Measurements from ENCODE around the gene PMP22. TPM values are rescaled to one million over a fixed set of nuclear protein-coding genes. Genes with fewer than 3 reads are reported as not detected.
A peak's percentile ranks its signal among the peaks of the same experiment; 100 is the strongest.
"Not testable (repeated sequence)": the region's sequence is repeated elsewhere in the genome, so short reads cannot be mapped to it uniquely, and the experiment has no call there.

PMP22 gene
- total RNA-seq, 1 experiment from 2014 or later: 8.4 TPM

DNA sequence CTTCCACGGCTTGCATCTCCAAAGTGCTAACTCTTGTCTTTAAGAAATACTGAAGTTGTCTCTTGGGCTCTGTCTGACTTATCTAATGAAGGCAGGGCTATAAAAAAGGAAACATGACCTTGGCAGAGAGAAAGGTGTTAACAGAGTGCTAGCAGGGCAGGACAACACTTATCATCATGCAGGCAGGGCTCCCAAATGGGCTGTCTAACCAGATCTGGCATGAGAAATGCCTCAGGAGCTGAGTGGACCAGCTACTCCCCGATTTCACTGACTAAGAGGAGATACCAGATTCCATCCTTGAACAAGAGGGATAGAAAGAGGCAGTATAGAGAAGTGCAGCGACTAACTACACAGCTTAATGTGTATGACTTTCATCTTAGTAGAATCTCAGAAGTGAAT is 32.6 kb downstream of the PMP22 start:
- no peaks in the 10 kb centered on the region for H3K36me3 ChIP-seq (replicated peaks; ENCODE audit: control insufficient read depth, insufficient read depth, low read length)
- no peak for DNase-seq
- no peak overlapping the region for H3K4me3 ChIP-seq (ENCODE audit: insufficient read depth, low read depth, low read length)
- no peaks in the 10 kb centered on the region for H3K27me3 ChIP-seq (ENCODE audit: control insufficient read depth, insufficient read depth, low read length)

DNA sequence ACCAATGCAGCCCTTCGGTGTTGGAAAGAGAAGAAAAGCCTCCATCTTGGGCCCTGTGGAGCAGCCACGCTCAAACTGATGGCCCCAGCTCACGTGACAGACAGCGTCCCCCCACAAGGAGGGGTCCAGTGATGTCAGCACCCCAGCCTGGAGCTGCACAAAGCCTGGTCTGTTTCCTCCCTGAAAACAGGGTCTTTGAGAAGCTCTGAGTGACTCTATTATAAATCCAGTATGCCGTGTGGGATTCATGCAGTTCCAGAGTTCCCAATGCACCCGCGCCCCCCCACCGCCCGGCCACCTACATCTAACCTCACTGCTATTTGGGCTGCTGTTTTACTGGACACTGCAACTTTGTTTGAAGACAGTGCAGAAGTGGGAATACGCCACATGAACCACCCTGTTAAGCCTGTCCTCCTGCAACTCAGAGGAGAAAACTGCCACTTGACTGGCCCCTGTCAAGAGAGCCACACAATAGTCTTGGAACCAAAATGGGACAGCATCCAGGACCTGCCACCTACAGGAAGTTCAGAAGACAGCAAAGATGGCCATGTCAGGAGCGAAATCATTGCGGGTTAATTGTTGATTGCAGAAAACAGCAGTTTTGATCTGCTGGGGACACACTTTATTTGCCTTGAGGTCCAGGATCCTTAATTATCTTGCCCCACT is 33.1 kb downstream of the PMP22 start:
- no peak for DNase-seq
- H3K27me3 ChIP-seq (ENCODE audit: control insufficient read depth, insufficient read depth, low read length): no peaks in the 10 kb centered on the region
- H3K4me3 ChIP-seq (ENCODE audit: insufficient read depth, low read depth, low read length): no peak overlapping the region
- H3K36me3 ChIP-seq (replicated peaks; ENCODE audit: control insufficient read depth, insufficient read depth, low read length): no peaks in the 10 kb centered on the region

DNA sequence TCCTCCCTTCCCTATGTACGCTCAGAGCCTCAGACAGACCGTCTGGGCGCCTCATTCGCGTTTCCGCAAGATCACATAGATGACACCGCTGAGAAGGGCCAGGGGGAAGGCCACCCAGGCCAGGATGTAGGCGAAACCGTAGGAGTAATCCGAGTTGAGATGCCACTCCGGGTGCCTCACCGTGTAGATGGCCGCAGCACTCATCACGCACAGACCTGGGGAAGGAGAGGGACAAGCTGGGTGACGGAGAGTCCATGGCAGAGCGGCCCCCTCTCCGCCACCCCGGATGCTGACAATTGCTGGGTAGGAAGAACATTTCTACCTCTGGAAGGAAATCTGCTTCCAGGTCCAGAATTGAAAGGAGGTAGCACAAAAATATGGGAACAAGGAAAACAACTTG is 34.3 kb downstream of the PMP22 start:
- Histone ChIP-seq H3K36me3 (replicated peaks; ENCODE audit: control insufficient read depth, insufficient read depth, low read length) (no peaks in the 10 kb centered on the region), H3K4me3 (ENCODE audit: insufficient read depth, low read depth, low read length) (no peak overlapping the region), H3K27me3 (ENCODE audit: control insufficient read depth, insufficient read depth, low read length) (no peaks in the 10 kb centered on the region)
- DNase-seq: no peak

DNA sequence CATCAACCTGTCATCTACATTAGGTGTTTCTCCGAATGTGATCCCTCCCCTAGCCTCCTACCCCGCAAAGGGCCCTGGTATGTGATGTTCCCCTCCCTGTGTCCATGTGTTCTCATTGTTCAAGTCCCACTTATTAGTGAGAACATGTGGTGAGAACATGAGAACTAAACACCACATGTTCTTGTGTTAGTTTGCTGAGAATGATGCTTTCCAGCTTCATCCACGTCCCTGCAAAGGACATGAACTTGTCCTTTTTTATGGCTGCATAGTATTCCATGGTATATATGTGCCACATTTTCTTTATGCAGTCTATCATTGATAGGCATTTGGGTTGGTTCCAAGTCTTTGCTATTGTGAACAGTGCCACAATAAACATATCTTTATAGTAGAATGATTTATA is 43.3 kb downstream of the PMP22 start:
- H3K36me3 ChIP-seq (replicated peaks; ENCODE audit: control insufficient read depth, insufficient read depth, low read length); DNase-seq; H3K27me3 ChIP-seq (ENCODE audit: control insufficient read depth, insufficient read depth, low read length); H3K4me3 ChIP-seq (ENCODE audit: insufficient read depth, low read depth, low read length): not testable (repeated sequence)

DNA sequence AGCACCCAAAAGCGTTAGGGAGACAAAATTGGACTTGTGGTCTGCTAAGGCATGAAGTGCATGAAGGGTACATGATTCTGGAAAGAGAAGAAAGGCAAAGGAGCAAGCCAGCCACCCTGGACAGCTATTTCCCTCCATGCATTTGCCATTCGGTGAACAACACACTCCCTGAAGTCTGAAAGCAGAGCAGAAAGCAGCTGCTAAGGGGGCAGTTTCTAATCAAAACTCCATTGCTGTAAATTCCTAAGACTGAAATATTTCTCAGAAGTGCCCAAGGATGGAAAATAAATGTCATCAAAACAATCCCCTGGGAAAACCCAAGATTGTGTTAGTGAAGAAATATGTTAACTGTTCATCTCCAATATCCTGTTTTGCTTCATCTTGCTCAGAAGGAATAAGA is 44.3 kb downstream of the PMP22 start:
- Histone ChIP-seq H3K4me3 (ENCODE audit: insufficient read depth, low read depth, low read length) (no peak overlapping the region), H3K27me3 (ENCODE audit: control insufficient read depth, insufficient read depth, low read length) (no peaks in the 10 kb centered on the region), H3K36me3 (replicated peaks; ENCODE audit: control insufficient read depth, insufficient read depth, low read length) (no peaks in the 10 kb centered on the region)
- no peak for DNase-seq

DNA sequence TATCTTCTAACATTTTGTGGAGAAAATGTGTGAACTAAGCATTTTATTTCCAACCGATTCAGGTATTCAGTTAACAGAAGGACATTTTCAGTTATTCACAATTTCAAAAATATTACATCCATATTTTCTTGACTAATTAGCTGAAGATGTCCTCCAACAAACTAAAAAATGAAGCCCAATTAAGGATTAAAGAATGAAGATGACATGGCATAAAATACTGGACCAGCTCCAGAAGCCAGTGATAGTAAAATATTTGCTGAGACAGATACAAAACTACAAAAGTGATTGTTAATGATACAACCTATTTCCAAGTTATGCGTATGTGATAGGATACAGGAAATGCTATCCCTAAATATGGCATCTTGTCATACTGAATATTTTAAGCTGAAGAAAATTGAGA is 48.6 kb downstream of the PMP22 start:
- no peaks in the 10 kb centered on the region for H3K36me3 ChIP-seq (replicated peaks; ENCODE audit: control insufficient read depth, insufficient read depth, low read length)
- DNase-seq: no peak
- no peak overlapping the region for H3K4me3 ChIP-seq (ENCODE audit: insufficient read depth, low read depth, low read length)
- H3K27me3 ChIP-seq (ENCODE audit: control insufficient read depth, insufficient read depth, low read length): no peaks in the 10 kb centered on the region

DNA sequence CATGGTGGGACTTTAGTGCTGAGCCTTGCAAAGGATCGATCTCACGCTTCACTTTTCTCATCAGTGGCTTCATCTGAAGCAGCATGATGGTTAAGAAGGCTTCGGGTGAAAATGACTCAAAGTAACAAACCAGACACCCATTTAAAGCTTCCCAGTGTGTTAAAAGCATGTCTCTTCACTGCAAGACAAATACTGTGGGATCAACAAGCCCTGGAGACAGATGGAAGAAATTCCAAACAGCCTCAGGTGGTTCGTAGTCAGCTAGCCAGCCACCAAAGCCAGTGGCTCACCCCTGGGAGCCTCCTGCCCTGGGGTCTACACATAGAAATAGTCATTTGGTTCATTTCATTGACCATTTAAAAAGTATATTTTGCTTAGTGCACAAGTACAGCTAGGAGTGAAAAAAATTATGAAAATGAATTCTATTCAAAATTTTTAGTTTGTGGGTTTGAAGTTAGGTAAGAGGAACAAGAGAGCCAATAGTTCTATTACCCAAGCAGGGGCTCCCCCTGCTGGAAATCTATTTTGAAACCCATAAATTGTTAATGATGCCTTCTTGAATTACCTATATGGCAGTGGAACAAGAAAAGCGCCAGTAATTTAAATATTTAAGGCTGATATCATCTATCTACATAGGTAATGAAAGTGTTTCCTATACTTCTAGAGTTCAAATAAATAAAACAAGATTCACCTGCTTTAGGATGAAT is 51.6 kb downstream of the PMP22 start:
- Histone ChIP-seq H3K27me3 (ENCODE audit: control insufficient read depth, insufficient read depth, low read length) (no peaks in the 10 kb centered on the region), H3K4me3 (ENCODE audit: insufficient read depth, low read depth, low read length) (no peak overlapping the region), H3K36me3 (replicated peaks; ENCODE audit: control insufficient read depth, insufficient read depth, low read length) (no peaks in the 10 kb centered on the region)
- peak; percentile 47 for DNase-seq

DNA sequence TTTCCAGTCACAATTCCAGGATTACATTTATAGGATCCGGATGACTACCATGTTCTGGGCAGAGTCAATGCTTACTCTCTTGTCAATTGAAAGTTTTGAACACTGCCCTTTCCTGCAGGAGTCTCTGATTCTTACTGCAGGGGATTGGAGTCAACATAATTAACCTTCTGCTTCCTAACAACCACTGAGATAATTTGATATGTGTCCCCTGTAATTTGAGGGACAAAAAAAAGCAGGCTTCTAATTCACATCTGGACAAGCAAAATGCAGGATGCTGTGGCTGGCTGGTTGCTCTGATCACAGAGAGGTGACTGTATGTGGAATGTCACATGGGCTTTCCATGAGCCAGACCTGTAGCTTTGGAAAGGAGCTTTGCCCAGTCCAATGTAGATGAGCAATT is 54.9 kb downstream of the PMP22 start:
- Histone ChIP-seq H3K36me3 (replicated peaks; ENCODE audit: control insufficient read depth, insufficient read depth, low read length) (no peaks in the 10 kb centered on the region), H3K4me3 (ENCODE audit: insufficient read depth, low read depth, low read length) (no peak overlapping the region), H3K27me3 (ENCODE audit: control insufficient read depth, insufficient read depth, low read length) (no peaks in the 10 kb centered on the region)
- DNase-seq: no peak

DNA sequence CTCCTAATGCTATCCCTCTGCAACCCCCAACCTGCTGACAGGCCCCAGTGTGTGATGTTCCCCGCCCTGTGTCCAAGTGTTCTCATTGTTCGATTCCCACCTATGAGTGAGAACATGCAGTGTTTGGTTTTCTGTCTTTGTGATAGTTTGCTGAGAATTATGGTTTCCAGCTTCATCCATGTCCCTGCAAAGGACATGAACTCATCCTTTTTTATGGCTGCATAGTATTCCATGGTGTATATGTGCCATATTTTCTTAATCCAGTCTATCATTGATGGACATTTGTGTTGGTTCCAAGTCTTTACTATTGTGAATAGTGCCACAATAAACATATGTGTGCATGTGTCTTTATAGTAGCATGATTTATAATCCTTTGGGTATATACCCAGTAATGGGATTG is 62.1 kb downstream of the PMP22 start:
- not testable (repeated sequence) for H3K27me3 ChIP-seq (ENCODE audit: control insufficient read depth, insufficient read depth, low read length); H3K4me3 ChIP-seq (ENCODE audit: insufficient read depth, low read depth, low read length); DNase-seq; H3K36me3 ChIP-seq (replicated peaks; ENCODE audit: control insufficient read depth, insufficient read depth, low read length)

DNA sequence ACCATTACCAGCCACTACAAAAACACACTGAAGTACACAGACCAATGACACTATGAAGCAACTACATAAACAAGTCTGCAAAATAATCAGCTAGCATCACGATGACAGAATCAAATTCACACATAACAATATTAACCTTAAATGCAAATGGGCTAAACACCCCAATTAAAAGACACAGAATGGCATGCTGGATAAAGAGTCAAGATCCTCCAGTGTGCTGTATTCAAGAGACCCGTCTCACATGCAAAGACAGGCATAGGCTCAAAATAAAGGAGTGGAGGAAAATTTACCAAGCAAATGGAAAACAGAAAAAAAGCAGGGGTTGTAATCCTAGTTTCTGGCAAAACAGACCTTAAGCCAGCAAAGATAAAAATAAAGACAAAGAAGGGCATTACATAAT is 64.6 kb downstream of the PMP22 start:
- H3K27me3 ChIP-seq (ENCODE audit: control insufficient read depth, insufficient read depth, low read length); H3K4me3 ChIP-seq (ENCODE audit: insufficient read depth, low read depth, low read length); H3K36me3 ChIP-seq (replicated peaks; ENCODE audit: control insufficient read depth, insufficient read depth, low read length); DNase-seq: not testable (repeated sequence)

DNA sequence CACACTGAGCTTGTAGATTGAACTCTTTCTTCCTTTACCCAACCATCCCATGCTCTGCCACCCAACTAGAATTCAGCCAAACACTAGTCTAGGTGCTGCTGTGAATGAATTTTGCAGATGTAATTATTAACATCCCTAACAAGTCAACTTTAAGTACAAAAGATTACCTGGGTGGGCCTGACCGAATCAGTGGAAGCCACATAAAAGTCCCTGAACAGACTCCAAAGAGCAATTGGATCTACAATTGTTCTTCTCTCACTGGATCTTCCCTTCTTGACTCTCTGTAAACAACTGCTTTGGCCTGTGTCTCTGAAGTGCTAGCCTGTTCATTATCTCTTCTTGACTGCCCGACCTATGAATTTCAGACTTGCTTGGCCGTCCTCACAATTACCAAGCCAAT is 67.9 kb downstream of the PMP22 start:
- Histone ChIP-seq H3K27me3 (ENCODE audit: control insufficient read depth, insufficient read depth, low read length) (no peaks in the 10 kb centered on the region), H3K4me3 (ENCODE audit: insufficient read depth, low read depth, low read length) (no peak overlapping the region), H3K36me3 (replicated peaks; ENCODE audit: control insufficient read depth, insufficient read depth, low read length) (no peaks in the 10 kb centered on the region)
- no peak for DNase-seq

DNA sequence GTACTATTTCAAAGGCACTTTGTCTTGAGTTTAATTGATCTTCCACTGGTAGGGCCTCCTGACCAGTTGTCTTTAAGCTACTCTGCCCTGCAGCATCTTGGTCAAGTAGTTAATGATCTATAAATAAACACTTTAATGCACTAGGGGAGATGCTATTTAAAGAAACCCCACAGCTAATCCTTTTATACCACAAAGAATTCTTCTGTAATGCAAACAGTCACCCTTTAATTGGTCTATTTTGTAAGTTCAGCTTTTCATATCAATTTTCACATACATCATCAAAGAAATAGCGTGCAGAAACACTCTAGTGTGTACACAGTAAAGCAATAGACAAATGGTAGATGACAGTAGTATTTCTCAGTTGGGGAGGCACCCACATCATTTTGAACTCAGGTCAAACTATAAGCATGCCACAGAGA is 70.3 kb downstream of the PMP22 start:
- H3K4me3 ChIP-seq (ENCODE audit: insufficient read depth, low read depth, low read length): no peak overlapping the region
- H3K27me3 ChIP-seq (ENCODE audit: control insufficient read depth, insufficient read depth, low read length): no peaks in the 10 kb centered on the region
- no peaks in the 10 kb centered on the region for H3K36me3 ChIP-seq (replicated peaks; ENCODE audit: control insufficient read depth, insufficient read depth, low read length)
- no peak for DNase-seq

DNA sequence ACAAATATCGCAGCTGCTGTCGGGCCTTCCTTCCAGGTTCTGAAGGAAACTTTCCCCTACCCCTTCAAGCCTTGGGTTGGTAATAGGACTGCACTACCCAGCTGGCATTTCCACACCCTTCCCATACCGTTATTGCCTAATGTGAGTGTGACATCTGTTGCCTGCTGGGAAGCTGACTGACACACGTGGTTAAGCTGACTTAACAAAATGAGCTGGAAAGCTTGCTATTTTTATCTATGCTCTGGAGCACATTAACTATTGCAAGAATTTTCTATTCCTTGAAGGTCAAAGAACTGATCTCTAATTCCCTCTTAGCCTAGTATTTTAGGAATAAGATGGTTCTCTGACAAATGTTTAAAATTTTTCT is 79.5 kb downstream of the PMP22 start:
- H3K4me3 ChIP-seq (ENCODE audit: insufficient read depth, low read depth, low read length): no peak overlapping the region
- DNase-seq: no peak
- H3K36me3 ChIP-seq (replicated peaks; ENCODE audit: control insufficient read depth, insufficient read depth, low read length): no peaks in the 10 kb centered on the region
- no peaks in the 10 kb centered on the region for H3K27me3 ChIP-seq (ENCODE audit: control insufficient read depth, insufficient read depth, low read length)

DNA sequence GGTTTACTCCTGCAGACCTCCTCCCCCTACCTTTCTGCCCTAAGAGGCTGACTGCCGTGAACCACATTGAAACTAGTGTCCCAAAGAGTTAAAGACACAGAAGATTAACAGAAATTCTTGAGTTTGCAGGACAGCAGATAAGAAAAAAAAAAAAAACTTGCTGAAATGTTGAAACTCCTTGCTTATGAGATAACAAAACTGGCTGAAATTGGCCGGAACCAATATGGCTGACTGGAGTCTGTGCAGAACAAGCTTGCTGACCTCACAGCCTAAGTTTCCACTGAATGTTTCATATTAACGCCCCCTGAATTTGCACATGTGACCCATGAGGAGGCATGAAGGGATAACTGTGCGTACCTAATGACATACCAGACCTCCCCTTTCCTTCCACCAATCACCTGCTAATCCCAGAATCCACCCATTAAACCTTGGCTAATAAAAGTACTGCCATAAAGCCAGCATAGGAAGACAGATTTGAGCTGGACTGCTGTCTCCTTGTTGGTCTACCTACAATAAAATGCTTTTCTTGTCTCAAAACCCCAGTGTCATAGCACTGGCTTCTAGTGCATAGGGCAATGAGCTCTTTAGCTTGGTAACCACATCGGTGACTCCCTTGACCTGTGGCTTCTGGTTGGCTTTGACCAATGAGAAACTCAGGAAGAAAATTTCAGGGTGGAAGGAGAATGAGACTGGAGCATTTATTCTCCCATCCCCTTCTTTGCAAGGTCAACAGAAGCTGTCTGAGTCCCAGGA is 80.1 kb downstream of the PMP22 start:
- no peak for DNase-seq
- H3K27me3 ChIP-seq (ENCODE audit: control insufficient read depth, insufficient read depth, low read length): no peaks in the 10 kb centered on the region
- H3K36me3 ChIP-seq (replicated peaks; ENCODE audit: control insufficient read depth, insufficient read depth, low read length): no peaks in the 10 kb centered on the region
- H3K4me3 ChIP-seq (ENCODE audit: insufficient read depth, low read depth, low read length): no peak overlapping the region

DNA sequence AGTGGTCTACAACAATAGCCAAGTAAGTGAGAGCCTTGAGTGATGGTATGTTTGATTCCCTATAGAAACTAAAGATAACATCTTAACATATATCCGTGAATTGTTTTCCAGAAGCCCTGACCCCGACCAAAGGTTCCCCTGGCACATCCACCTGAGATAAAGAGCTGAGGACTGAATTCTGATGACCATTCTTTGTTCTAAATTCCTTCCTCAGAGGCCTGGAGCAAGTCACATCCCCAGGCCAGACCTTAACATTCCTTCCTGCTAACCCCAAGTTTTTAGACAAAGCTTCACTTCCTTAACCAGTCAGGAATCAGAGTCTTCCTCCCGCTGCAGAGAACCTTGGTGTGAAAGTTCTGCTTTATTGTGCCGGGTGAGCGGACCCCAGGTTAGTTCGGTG is 83.3 kb downstream of the PMP22 start:
- H3K27me3 ChIP-seq (ENCODE audit: control insufficient read depth, insufficient read depth, low read length): no peaks in the 10 kb centered on the region
- H3K4me3 ChIP-seq (ENCODE audit: insufficient read depth, low read depth, low read length): no peak overlapping the region
- no peaks in the 10 kb centered on the region for H3K36me3 ChIP-seq (replicated peaks; ENCODE audit: control insufficient read depth, insufficient read depth, low read length)
- no peak for DNase-seq
